ENCODE measurements around the gene FTO. TPM values are rescaled to one million over a fixed set of nuclear protein-coding genes. Genes with fewer than 3 reads are reported as not detected.
A peak's percentile ranks its signal among the peaks of the same experiment; 100 is the strongest.

Gene FTO
- total and polyA plus RNA-seq, 2 of the 13 experiments (the other 11 are each of a cell fraction or from before 2014, with no cell fraction given), result 41.6 to 55.8 TPM

- TF ChIP-seq PBX2 (CRISPR knock-in tag; IDR thresholded peaks at IDR 0.05), result peak; percentile 56
- TF ChIP-seq EP300 (IDR thresholded peaks at IDR 0.05; ENCODE audit: low read depth in 2 of 2, low read length in 2 of 2), result peak in 1 of 2 experiments; percentile 74; a peak in 1 of 4 replicates
- no peak for TF ChIP-seq EP300 (CRISPR knock-in tag; IDR thresholded peaks at IDR 0.05; ENCODE audit: borderline replicate concordance)
- TF ChIP-seq PAXIP1 (CRISPR knock-in tag; conservative IDR thresholded peaks at IDR 0.05), result peak; percentile 66
- TF ChIP-seq BCL6 (CRISPR knock-in tag; IDR thresholded peaks at IDR 0.05), result peak; percentile 74
- TF ChIP-seq ISL2 (CRISPR knock-in tag; IDR thresholded peaks at IDR 0.05), result 0 out of 2 replicates have a peak, but pooled peaks have one; percentile 47
- TF ChIP-seq ZNF7 (CRISPR knock-in tag; IDR thresholded peaks at IDR 0.05), result no peak
- peak; percentile 72; the same call in 1 of the 2 replicates for TF ChIP-seq HOMEZ (CRISPR knock-in tag; IDR thresholded peaks at IDR 0.05; ENCODE audit: low read depth)
- TF ChIP-seq CEBPG (CRISPR knock-in tag; IDR thresholded peaks at IDR 0.05), result peak; percentile 53
- TF ChIP-seq ZNF10 (CRISPR knock-in tag; IDR thresholded peaks at IDR 0.05; ENCODE audit: borderline replicate concordance, low read depth), result no peak
- TF ChIP-seq DRAP1 (CRISPR knock-in tag; IDR thresholded peaks at IDR 0.05), result 0 out of 2 replicates have a peak, but pooled peaks have one; percentile 20
- TF ChIP-seq HHEX (CRISPR knock-in tag; IDR thresholded peaks at IDR 0.05), result 0 out of 2 replicates have a peak, but pooled peaks have one; percentile 22
Measured at GRCh38 chr16:53998024-53998810, 294.3 kb downstream of the FTO start (continued).
